GDM1 (cell line): Measurements from ENCODE around the gene TEX12.
"Not testable (repeated sequence)": the region's sequence is repeated elsewhere in the genome, so short reads cannot be mapped to it uniquely, and the experiment has no call there.

Source experiments
- DNase-seq: peaks from one replicate; lab custom pipeline; 2025; lab: John Stamatoyannopoulos, UW

TEX12 gene

DNA sequence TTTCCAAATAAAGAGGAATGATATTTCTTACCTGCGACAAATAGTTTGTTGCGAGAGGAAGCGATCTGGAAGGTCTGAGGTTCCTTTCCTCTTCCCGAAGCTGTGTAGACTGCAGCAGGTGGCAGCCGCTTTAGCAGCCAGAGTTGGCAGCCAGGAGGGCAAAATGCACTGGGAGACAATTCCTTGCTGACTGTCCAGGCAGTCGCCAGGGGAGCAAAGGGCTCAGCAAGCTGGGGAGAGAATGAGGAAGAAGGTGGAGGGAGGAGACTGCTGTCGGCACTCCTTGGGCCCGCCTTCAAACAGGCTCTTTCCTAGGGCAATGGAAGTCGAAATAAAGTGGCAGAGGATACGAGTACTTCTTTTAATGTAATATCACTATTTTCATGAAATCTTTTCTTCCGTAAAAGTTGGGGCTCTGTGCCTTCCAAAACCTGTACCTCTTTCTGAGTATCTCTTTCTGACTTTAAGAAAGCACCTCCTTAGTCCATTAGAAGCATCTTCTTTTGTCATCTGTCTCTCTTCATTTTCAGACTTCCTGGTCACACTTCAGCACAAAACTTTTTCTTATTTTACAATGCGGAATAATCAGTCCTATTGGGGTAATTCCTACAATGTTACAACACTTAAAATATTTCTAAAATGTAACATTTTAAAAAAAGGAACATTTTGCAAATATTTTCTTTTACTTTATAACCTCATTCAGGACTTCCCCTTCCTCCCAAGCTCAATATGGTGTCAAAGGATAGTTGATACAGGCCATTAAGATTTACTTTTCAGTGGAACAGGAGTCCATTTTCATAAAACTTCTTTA, 3.1 kb upstream of the TEX12 start, which contains the start of gene IL18:
IL18 (minus strand) TSS at position 220 of the 811 bp plus-strand sequence. CDS start 9,041 bp downstream, outside the sequence.
- DNase-seq: peak; percentile 66

DNA sequence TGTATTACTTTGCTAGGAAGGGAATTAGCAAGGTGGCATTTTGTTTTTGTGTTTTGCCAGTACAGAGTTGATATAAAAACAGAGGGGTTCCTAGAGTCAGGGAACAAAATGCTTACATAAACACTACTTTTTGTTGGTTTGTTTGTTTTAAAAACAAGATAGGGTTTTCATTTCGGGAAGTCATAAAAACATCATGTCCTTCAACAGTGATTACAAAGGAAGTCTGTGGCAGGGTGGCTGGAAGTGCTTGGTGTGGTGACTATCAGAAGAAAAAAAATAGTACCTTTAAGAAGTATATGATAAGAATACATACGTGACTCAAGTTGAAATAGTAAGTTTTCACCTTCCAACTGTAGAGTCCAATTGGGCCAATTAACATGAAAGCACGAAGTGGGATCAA, 2.1 kb upstream of the TEX12 start:
- DNase-seq: no peak

DNA sequence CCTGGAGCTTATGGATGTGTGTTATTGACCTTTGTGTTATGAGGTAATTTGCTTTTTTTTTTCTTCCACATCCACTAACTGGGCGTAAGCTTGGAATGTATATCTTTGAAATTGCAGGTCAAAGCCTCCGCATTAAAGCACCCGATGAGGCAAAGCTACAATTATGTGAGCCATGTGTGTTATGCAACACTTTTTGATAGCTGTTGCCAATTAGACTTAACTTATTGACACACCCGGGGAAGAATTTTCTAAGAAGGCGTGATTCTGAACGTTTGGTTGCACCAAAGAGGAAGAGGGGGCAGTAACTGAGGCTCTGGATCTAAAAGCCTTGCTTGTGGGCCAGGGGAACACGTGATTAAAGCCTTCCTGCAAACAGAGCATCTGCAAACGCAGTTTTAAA, 610 bp upstream of the TEX12 start:
- no peak for DNase-seq

DNA sequence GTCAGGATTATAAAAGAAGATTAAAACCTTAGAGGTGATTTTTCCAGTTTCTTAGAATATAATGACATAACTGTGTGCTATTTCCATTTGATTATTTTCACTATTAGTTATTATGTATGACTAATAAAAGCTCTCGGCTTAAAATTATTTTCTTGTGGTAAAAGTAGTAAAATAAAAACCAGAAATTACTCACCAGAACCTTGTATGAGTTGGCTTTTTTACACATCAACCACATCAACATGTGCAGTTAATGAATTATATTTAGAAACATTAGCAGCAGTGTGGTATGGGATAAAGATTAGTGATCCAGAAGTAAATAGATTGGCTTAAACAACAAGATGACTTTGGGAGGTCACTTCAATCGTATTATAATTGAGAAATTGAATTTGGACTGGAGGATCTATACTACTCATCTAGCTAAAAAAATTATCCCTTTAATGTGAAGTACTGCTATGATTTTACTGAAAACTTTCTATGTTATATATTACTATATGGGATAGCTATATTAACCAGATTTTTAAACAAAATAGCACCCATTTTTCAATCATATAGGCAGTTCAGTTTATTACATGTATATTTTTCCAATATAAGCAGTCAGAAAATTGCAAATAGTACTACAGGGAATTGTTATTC, 5.3 kb downstream of the TEX12 start:
- DNase-seq: no peak

DNA sequence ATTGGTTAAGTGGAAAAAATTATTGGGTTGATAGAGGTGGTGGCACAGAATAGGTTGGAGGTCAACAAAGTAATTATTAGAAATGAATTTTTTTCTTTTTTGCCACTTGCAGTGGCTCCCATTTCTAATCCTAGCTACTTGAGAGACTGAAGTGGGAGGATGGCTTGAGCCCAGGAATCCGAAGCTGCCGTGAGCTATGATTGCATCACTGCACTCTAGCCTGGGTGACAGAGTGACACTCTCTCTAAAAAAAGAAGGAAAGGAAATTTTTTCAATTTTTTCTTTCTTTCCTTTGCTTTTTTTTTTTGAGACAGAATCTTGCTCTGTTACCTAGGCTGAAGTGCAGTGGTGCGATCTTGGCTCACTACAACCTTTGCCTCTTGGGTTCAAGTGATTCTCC, 6.0 kb downstream of the TEX12 start:
- no peak for DNase-seq

DNA sequence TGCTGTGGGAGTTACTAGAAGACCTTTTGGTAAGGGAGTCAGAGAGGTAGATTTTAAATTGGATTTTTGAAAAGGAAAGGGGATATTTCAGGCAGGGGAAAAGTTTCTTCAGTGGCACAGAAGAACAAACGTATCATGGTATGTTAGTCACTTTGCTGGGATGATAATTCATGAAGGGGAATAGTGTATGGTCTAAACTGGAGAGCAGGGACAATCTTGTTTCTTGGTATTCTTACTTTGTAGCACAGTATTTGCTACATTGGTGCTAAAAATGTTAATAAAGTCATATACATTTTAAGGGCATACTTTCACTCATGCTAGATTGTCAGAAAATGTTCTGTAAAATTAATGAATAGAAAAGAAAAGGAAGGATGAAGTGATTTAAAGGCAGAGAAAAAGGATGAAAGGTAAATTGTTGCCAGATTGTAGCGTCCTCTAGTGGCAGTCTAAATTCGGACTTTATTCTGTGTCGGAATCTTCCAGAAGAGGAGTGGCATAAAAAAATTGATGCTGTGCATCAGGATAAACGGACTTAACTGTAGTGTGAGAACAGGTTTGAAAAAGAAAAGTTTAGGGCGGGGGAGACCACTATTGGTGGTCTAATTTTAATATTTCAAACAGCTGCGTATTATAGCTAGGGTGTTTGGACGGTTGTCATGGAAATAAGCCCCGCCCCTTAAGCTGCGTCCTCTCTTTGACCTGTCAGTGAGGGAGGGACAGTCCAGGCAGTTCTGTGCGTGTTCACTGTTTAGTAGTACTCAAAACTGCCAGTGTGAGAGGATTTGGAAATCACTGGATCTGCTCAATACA, 7.8 kb downstream of the TEX12 start, which contains the start of gene BCO2:
BCO2 (plus strand) TSS at position 724 of the 810 bp plus-strand sequence. CDS start 90 bp downstream, outside the sequence.
- peak; percentile 32 for DNase-seq

DNA sequence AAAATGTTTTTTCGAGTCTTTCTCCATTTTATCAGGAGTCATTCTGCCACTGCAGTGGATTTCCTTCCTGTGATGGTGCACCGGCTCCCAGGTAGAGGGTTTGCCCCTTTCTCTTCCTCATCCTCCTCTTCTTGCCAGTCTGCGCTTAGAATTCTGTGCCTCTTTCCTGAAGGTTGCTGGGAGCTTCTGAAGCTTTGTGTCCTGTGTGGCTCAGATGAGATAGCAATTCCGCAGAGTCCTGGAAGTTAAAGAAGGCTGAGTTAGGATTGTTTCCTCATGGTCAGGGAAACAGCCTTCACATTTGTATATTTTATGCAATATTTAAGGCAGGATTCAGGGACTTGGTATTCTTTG, 8.4 kb downstream of the TEX12 start:
- no peak for DNase-seq

DNA sequence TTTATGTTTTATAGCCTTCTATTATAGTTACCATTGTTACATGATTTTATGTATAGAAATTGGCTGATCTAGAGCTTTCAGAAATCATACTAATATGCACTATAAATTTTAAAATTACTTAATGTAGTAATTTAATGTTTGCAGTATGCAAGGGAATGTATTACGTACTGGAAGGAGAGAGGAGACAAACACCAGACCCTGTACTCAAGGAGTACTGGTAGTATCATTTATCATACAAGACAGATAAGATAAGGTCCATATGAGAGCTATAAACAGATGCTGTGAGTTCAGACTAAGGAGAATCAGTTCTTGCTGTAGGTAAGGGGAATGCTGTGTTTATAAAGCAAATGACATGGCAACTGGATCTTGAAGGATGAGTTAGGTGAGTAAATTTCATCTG, 8.9 kb downstream of the TEX12 start:
- no peak for DNase-seq

DNA sequence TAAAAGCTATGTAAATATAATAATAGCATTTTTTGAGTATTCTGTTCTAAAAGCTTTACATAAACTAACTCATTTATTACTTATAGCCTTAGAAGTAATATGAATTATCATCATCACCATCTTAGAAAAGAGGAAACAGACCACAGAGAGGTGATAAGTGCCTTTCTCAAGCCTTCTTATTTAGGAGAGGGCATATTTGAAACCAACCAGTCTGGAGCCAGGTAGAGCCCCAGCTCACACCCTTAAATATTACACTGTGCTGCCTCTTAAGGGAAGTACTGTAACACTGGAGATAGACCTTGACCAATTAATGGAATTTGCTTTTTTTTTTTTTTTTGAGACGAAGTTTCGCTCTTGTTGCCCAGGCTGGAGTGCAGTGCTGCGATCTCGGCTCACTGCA, 10.4 kb downstream of the TEX12 start:
- DNase-seq: no peak

DNA sequence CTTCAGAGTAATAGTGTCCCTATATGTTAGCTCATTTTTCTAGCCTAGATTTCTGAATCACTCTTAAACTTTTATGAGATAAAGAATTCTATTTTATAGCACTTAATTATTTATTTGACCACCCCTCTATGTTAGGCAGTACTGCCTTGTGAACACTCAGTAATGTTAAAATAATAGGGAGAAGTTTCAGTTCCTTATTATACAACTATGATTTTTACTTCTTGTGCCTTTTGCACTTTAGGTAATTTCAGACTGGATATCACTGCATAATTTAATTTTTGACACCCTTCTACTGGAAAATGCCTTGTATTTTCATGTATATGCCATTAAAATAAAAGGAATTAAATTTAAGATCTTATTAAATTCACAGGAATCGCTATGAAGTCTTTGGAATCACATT, 11.3 kb downstream of the TEX12 start:
- no peak for DNase-seq

DNA sequence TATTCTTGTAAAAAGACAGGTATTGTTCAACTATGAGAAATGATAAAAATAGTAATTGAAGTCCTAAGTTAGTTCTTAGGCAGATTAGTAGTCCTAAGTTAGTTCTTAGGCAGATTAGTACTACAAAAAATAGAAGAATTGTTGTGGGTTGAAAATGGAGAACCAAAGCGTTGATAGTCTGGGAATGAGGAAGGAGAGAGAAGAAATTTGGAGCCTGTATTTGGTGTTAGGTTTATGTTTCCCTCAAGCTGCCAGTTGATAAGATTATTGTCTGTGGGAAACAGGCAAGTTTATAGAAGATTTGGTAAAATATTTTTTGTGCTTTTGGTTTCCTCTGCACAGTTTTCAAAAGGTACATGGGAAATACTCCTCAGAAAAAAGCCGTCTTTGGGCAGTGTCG, 11.8 kb downstream of the TEX12 start:
- DNase-seq: no peak

DNA sequence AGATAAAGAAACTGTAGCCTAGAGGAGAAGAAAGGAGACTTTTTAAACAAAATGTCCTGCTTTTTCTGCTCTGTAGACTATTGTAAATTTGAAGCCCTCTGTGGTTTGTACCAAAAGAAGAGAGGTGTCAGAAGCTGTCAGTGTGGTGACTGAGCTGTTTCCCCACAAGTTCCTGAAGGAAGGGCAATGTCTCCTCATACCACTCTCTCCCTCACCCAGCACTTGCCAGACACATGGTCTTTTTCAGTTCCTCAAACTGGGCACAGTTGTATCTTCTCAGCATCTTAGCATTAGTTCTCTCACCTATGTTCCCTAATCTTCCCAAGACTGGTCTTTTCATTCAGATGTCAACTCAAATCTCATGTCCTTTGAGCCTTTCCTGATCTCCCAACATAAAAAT, 12.4 kb downstream of the TEX12 start:
- DNase-seq: peak; percentile 84

DNA sequence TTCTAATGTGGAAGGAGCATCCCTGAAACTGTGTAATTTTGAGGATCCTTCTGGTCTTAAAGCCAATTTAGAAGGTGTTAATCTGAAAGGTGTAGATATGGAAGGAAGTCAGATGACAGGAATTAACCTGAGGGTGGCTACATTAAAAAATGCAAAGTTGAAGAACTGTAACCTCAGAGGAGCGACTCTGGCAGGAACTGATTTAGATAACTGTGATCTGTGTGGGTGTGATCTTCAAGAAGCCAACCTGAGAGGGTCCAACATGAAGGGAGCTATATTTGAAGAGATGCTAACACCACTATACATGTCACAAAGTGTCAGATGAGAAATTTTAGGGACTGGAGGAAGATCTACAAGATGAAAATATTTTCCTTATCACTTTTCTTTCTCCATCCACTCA, 15.7 kb downstream of the TEX12 start:
- no peak for DNase-seq

DNA sequence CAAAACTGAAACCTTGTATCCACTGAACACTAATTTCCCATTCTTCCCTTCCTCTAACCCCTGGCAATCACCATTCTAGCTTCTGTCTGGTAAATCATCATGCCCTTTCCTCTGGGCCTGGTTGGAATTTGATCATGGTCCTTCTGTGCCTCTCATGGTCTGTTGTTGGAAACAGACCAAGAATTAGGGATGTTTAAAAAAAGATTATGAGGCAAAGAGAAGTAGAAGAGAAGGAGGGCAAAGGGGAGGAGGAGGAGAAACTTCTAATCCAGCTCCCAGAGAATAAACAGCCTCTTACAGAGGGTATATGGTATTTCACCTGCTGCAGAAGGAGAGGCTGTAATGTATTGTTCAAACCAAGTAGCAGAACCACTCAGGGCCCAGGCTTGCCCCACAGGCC, 18.7 kb downstream of the TEX12 start:
- DNase-seq: no peak

DNA sequence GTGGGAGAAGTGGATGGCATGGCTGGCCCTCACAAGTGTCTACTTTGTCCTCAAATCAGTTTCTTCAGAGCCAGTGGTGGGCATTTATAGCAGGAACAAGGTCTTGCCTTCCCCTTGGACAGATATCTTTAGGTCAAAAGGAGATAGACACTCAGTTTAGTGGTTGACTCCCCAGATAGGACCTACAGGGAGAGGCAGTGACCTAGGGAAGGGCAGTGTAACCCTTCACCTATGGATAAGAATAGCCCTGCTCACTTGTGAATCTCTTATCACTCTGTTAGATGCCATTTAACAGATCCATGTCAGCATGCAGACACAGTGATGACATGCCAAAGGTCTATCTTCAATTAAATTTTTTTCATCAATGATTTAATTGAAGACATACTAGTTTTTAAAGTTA, 19.1 kb downstream of the TEX12 start:
- no peak for DNase-seq

DNA sequence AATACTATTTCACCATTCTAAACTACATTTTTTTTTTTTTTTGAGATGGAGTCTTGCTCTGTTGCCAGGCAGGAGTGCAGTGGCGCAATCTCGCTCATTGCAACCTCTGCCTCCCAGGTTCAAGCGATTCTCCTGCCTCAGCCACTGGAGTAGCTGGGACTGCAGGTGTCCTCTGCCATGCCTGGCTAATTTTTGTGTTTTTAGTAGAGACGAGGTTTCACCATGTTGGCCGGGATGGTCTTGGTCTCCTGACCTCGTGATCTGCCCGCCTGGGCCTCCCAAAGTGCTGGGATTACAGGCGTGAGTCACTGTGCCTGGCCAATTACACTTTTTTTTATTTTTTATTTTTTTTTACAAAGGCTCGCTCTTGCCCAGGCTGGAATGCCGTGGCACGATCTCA, 27.9 kb downstream of the TEX12 start:
- DNase-seq: not testable (repeated sequence)

DNA sequence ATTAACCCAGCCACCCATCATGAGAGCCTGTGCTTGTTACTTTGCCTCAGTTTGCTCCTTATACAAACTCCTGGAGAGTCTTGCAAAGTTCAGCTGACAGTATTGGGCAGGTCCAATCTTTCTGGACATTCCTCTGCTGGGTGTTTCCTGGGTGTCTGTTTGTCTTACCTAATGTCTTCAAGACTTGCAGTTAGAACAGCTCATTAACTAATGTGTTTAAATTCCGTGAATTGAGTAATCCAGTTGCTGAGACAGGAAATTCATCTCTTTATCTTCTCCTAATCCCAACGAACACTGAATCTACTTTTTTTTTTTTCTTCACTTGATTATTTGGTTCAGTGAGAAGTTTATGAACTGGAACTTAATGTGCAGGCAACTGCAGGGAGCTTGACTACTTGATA, 28.8 kb downstream of the TEX12 start:
- no peak for DNase-seq

DNA sequence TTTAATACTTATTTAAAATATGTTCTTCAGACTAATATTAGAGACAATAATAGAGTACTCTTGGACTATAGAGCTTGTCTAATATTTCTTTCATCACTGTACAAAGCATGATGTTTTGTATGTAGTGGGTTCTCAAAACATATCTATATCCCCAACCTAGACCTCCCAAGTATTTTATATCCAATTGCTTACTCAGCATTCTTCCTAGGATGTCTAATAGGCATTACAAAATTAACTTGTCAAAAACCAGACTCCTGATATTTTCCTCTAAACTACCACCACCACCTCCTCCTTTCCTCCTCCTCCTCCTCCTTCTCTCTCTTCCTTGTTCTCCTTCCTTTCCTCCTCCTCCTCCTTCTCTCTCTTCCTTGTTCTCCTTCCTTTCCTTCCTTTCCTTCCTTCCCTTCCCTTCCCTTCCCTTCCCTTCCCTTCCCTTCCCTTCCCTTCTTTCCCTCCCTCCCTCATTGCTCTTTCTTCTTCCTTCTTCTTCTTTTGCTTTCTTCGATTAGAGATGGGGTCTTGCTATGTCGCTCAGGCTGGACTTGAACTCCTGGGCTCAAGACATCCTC, 29.4 kb downstream of the TEX12 start:
- no peak for DNase-seq

DNA sequence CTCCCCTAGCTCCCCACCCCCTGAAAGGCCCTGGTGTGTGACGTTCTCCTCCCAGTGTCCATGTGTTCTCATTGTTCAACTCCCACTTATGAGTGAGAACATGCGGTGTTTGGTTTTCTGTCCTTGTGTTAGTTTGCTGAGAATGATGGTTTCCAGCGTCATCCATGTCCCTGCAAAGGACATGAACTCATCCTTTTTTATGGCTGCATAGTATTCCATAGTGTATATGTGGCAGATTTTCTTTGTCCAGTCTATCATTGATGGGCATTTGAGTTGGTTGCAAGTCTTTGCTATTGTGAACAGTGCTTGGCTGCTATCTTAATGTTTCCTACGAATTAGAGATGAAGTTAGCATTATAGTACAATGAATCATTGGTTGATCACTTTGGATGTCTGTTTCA, 31.9 kb downstream of the TEX12 start:
- not testable (repeated sequence) for DNase-seq

DNA sequence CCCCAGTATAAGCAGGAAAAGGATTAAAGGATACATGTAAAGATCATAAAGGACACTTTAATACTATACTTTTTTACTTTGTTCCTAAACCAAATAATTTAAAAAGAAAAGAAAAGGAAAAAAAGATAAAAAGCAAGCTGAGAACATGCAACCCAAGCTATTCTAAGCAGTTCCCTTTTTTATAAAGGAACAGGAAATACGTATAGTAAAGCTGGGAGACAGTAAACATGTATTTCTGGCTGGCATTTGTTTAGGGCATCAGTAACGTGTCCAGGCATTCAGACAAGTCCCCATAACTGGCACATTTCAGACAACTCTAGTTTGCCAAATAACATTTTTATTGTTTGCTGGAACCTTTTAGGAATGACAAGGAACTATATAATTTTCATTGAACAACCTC, 33.1 kb downstream of the TEX12 start:
- no peak for DNase-seq

DNA sequence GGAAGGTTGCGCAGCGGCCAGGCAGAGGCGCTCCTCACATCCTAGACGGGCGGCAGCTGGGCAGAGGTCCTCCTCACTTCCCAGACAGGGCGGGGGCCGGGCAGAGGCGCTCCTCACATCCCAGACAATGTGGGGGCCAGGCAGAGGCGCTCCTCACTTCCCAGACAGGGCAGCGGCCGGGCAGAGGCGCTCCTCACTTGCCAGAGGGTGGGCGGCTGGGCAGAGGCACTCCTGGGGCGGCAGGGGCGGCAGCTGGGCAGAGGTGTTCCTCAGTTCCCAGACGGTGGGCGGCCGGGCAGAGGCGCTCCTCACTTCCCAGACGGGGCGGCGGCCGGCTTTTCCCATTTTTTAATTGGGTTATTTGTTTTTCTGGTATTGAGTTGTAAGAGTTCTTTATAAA, 38.9 kb downstream of the TEX12 start:
- DNase-seq: no peak

DNA sequence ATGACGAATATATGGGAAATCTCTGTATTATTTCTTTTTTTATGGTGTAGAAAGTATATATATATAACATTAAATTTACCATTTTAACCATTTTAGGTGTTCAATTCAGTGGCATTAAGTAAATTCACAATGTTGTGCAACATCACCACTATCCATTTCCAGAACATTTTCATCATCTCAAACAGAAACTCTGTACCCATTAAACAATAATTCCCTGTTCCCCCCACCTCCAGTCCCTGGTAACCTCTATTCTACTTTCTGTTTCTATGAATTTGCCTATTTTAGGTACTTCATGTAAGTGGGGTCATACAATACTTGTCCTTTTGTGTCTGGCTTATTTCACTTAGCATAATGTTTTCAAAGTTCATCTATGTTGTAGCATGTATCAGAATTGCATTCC, 43.7 kb downstream of the TEX12 start:
- DNase-seq: no peak

DNA sequence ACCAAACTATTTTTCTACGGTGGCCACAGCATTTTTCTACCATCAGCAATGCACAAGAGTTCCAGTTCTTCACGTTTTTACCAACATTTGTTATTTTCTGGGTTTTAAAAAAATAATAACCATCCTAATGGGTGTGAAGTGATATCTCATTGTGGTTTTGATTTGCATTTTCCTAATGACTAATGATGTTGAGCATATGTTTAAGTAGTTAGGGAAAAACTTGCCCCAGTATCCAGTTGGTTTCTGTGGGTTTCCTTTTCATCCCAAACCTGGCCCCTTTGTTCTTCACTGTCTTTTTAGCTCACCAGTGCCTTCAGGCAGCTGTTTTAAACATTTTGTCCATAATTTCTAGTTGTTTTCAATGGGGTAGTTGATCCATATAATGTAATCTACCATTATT, 44.4 kb downstream of the TEX12 start:
- no peak for DNase-seq
